Brain pericyte (primary cell): ENCODE results near the gene TMEM53.

Source experiments
- DNase-seq: peaks from one replicate; pipeline ENCODE4 v3.0.0-alpha.2; 2012; ENCODE audit warnings: low read depth, low spot score

The TMEM53 gene

GRCh38 chr1:44628962-44629756 is 45.1 kb downstream of the TMEM53 start:
- DNase-seq: no peak

DNA sequence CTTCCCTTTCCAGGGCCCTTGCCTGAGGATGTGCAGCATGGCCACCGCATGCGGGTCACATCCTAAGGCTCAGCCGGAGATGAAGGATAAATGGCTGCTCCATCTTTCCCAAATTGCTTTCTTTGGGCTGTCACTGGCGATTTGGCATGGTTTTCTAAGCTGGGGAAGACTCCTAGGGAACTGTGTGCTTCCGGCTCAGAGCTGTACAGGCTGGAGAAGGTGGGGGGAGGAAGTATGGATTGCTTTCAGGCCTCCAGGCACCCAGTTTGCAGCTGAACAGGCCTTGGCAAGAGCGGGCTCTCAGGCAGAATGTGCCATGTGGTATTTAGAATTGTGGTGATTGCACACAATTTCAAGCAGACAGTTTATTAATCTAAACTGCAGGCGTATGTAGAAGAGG is 48.9 kb downstream of the TMEM53 start:
- DNase-seq: no peak

DNA sequence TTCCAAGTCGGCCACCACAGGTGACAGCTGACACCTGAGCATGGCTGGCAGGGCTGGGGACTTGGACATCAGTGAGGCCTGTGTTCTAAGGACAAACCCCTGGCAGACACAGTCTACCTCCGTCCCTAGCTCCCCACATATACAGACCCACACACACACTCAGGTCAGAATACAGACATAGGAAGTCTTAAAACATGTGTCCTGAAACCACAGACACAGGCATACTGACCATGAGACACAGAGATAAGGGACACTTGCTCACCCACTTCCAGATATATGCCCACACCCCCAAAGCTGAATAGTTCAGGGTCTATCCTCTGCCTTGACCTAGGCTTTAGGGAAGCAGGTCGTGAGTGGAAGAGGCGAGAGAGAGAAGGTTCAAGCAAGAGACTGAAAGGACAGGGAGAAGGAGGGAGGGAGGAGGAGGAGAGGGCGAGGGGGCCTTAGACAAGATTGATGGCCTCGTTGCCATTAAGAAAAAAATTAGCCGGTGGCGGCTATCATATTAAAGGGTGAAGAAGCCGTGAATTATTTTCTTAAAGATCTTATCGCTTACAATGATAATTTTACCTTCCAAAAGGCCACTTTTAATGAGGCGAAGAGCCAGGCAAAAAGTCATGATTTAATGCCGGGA is 49.9 kb downstream of the TMEM53 start:
- no peak for DNase-seq

DNA sequence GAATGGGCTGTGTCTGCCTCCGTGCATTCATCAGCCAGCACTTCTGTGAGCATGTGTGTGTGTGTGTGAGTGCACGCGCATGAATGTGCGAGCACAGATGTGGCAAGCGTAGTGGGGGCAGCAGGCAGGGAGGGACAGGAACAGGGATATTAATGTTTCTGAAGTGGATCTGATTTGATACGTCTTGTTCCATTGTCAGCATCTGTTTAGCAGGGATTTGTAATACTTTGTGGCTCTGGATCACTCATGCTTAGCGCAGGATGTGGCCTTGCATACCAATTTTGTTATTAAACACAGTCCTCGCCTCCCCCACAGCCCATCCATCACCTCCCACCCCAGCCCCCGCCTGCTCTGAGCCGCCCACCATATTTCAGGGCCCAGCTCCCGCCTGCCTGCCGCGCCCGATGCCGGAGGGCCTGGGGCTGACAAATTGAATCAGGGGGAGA is 52.4 kb downstream of the TMEM53 start:
- DNase-seq: no peak

DNA sequence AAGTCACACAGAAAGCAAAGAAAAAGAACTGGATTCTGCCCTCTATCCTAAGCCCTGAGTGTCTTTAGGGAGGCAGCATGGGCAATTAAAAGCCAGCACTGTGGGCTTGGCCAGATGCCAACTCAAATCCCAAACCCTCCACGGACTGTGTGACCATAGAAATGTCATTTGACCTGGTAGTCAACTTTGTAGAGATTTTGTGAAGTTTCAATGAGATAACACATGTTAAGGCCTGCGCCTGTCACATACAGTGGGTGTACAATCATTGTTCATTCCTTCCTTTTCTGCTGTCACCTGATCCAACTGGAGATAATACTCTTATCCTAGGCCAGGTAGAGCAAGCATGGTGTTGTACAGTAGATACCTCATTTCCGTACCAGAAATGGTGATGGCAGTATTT is 54.2 kb downstream of the TMEM53 start:
- no peak for DNase-seq

- DNase-seq: no peak
Observed at GRCh38 chr1:44619261-44619900, 54.9 kb downstream of the TMEM53 start.

- no peak for DNase-seq
Observed at GRCh38 chr1:44617703-44618029, 56.6 kb downstream of the TMEM53 start.

DNA sequence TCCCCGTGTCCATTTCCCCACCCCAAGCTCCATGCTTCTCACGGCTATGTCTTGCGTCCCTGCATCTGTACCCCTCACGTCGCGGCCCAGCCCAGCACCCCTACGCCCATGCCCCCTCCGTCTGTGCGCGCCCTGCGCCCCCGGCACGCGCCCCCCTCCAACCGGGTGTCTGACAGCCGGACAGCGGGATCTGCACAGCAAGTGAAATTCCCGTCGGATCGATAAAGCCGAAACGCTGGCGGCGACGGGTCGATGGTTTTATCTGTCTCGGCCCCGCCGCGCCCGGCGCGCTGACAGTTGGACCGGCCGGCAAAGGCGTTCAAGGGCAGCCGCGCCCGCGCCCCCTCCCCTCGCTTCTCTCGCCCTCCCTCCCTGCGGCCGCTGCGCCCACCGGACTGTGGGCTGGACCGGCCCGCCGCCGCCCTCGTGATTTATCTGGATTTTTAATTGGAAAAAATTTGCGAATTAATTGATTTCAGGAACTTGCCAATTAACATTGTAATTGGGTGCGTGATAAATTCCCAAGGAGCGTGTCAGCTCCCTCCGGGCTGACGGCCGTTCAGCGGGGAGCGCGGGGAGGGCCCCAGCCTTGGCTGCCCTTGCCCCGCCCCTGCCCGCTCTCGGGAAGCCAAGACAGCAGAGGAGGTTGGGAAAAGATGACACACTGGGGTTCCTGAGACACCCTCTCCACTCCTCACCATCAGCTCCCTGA is 57.1 kb downstream of the TMEM53 start:
- DNase-seq: no peak

DNA sequence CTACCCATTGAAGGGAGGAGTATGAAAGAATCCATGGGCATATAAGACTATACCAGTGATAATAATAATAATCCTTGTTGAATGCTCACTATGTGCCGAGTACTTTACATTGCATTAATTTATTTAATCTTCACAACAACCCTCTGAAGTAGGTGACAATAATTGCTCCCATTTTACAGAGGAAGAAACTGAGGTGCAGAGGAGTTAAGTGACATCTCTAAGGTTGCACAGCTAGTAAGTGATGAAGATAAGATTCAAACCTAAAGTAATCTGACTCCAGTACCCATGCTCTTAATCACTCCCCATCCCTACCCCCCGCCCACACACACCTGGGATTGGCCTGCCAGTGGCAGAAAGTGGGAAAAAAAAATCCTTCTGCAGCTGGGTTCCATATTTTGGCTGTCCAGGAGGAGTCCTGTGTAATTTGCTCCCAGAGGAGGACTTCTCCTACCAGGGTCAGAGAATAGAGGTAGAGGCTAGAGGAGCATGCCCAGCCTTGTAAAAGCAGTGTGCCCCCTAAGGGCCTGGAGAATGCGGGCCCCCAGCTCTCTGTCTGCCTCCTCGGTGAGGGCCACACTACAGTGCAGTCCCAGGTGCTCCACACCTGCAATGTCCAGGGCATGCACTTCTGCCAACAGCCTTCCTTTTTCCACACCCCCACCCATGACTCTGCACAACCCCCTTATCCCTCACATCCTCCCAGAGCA is 57.8 kb downstream of the TMEM53 start:
- no peak for DNase-seq

- DNase-seq: no peak
Observed at GRCh38 chr1:44613941-44614340, 60.3 kb downstream of the TMEM53 start.

DNA sequence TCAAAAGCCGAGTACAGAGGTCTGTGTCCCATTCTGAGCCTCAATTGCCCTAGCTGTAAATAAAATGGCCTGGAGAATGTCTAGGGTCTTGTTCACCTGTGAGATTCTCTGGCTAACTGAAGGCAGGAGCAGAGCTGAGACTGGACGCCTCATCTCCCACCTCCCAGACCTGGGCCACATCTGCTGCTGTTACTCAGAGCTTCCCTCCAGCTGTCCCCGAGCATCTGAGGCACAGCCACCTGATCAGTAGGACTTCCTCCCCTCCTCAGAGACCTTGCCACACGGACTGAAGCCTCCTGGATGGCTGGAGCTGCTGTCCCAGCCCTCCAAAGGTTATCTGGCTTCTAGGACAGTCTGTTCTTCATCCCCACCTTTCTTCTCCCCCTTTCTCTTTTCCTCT is 62.4 kb downstream of the TMEM53 start:
- DNase-seq: no peak

DNA sequence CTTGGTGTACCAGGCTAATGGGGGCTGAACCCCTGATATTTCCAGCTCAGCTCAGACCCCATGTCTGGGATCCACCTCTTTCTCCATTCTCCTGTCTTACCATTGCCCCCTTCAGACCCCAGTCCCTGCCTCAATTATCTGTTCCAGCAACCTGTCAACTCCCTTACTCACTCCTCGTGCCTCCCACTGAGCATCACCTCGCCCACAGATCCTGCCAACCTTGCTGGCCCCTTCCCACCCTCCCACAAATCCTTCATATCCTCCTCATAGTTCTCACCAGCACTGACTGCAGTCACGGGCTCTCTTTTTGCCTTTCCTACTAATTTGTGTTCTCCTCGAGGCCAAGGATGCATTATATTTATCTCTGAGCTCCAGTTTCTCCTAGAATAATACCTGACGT is 62.9 kb downstream of the TMEM53 start:
- no peak for DNase-seq

DNA sequence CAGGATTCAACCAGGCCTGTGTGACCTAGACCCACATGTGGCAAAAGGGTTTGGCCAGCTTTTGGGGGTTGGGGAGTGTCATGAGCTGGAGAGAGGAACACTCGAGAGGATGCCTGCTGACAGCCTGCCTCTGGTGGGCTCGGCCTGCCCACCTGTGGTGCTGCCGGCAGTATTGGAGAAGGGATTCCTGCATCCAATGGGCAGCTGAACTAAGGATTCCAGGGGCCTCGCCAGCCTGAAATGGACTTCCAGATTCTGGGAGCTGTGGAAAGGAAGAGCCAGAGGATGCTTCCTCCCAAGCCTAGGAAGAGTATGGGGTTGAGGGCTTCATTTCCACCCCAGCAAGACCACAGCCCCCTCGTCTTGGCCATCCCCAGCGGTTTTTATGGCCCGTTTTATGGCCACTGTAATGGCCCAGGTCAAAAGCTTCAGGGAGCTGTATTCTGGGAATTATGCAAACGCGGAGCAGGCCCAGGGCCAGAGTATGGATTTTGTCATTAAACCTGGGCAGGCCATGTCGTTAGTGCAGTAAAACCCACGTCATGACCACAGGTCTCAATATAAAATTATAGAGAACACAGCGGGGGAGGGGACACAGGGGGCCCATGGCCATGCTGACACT is 63.6 kb downstream of the TMEM53 start:
- DNase-seq: no peak

- no peak for DNase-seq
Observed at GRCh38 chr1:44609768-44610526, 64.3 kb downstream of the TMEM53 start.

DNA sequence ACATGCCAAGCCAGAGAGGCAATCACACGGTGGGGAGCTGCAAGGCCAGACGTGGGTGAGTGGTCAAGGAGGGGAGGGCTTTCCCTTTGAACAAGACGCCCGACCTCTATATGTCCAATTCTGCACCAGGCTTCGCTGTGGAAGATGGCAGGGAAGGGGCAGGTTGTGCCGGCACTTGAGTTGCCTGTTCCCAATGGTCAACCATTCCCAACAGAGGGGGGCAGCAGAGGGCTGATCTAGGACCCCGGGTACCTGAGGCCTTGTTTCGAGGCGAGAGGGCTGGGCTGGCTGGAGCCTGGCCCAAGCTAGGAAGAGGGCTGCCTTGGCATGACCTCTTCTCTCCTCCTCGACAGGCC is 64.9 kb downstream of the TMEM53 start:
- DNase-seq: no peak

- no peak for DNase-seq
Observed at GRCh38 chr1:44608141-44608540, 66.1 kb downstream of the TMEM53 start.

- no peak for DNase-seq
Observed at GRCh38 chr1:44606701-44607281, 67.5 kb downstream of the TMEM53 start.

- DNase-seq: no peak
Observed at GRCh38 chr1:44605914-44606615, 68.2 kb downstream of the TMEM53 start.

- DNase-seq: no peak
Observed at GRCh38 chr1:44604157-44604955, 69.9 kb downstream of the TMEM53 start.
